GM19372 (cell line): Measurements from ENCODE around the gene THNSL1.

ENCODE experiments used
- ATAC-seq: cut with Tn5 transposase; IDR thresholded peaks from one replicate; pipeline ENCODE4 v1.9.1; 2021; ENCODE audit warnings: mild to moderate bottlenecking, low read depth, moderate library complexity; ENCODE audit not compliant: unreplicated experiment

The THNSL1 gene

DNA sequence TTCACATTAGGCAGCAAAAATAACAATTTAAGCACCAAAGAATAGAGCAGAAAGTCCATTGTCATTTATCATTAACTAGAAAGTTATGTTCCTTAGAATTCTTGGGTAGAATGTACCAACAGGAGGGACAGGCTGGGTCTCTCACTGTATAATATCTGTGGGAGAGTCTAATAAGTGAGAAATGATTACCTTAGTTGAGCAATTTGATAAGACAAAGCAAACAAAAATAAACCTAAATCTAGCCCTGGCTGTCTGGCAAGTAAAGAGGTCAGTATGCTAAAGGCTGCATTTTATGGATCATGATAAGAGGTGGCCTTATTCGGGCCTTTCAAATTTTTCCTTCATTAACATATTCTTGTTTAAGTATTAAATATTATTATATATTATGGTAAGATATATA lies 35.6 kb downstream of the THNSL1 start:
- ATAC-seq: no peak

DNA sequence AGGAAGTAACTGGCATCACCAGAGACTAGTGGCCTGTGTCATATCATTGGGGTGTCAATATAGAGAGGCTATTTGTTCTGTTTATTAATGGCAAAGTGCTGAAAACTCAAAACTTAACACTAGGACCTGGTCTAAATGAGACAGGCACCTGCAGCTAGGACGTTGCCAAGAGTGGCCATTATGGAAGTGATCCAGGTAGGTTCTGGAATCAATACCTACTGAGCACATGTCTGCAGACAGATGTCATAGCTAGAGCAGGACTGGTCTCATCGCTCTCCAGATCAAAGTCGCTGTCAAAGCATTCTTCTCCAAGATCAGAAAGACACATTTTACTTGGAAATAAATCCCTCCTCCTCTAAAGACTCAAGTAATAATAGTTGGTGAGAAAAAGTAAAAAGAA lies 40.3 kb downstream of the THNSL1 start:
- no peak for ATAC-seq

DNA sequence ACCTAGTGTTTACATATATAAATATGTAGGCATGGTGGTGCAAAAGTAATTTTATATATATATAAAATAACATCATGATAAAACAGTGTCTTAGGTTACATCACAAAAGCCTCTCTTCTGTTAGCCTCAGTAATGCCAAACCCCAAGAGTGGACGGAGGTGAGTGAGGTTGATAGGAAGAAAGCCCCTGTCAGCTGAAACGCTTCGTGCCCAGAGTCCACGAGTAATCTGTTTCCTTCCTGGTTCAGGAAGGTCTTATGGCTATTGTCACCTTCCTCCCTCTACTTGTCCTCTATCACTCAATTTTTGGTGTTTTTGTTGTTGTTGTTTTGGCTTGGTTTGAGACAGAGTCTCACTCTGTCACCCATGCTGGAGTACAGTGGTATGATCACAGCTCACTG lies 41.5 kb downstream of the THNSL1 start:
- ATAC-seq: no peak

DNA sequence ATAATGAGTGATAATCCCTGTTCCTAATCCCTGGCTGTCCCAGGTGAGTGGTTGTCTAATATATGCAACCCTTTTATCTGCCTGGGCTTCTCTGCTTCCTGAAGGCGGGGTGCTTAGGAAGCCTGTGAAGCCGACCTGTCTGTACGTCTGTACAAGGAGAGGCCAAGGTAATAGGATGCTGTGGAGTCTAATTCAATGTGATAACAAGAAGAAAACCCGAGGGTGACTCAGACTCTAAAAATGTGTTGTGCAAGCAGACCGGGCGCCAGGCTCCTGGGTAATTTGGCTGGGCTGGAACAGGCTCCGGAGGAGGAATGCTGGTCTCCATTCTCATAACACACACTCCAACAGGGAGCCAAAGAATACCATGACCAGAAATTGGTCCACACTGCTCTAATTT lies 43.6 kb downstream of the THNSL1 start:
- ATAC-seq: no peak

DNA sequence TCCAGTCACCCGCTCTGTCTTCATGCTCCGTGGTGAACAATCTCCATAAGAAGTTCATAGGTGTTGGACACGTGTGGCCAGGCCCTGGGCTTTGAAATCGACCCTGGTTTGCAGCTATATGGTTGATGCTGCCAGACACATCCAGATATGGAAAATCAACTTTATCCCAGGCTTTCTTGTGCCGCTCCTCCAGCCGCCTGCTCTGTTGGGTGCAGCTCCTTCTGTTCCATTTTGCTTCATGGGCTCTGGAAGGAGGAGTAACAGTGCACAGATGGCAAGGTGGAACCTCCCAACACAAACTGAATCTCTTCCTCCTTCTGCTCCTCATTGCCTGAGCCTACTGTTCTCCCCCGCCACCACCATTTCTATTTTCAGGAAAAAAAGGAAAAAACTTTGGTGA lies 44.7 kb downstream of the THNSL1 start:
- ATAC-seq: no peak

DNA sequence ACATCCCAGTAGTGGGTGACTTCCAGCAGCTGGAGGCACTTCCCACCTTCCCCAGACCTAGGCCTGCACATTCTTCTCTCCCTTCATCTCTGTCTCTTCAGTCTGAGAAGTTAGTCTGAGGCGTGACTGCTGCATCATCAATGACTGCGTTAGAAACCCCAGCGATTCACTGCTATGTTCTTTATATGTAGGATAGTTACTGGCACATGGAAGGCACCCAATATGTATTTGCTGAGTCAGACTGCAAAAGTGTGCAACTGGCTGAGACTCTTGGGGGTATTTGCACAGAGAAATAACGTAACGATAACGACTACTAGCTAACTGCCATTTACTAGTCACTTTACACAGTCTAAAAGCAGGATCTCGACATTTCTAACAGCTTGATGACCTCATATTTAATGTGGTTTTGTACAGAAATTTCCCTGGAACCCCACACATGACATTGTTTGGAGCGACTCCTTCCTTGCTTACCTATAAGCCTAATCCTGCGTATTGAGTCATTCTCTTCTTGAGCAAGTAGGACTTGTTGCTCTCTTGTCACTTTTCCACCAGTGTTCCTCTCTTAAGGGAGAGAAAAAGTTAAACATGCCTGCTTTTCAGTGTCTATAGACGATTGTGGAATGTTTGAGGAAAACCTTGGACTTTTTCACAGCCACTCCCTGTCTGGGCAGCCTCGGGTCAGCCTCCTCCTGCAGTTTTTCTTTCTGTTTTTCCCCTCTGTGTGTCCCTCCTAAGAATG lies 45.5 kb downstream of the THNSL1 start:
- no peak for ATAC-seq

DNA sequence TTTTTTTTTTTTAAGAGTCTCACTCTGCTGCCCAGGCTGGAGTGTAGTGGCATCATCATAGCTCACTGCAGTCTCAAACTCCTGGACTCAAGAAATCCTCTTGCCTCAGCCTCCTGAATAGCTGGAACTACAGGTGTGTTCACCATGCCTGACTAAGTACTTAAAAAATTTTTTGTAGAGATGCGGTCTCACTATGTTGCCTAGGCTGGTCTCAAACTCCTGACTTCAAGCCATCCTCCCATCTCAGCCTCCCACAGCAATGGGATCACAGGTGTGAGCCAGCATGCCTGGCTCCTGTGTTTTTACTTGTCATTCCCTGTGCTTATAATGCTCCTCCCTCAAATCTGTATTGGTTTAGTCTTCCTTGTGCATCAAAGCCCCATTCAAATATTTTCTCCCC lies 46.7 kb downstream of the THNSL1 start:
- ATAC-seq: no peak

DNA sequence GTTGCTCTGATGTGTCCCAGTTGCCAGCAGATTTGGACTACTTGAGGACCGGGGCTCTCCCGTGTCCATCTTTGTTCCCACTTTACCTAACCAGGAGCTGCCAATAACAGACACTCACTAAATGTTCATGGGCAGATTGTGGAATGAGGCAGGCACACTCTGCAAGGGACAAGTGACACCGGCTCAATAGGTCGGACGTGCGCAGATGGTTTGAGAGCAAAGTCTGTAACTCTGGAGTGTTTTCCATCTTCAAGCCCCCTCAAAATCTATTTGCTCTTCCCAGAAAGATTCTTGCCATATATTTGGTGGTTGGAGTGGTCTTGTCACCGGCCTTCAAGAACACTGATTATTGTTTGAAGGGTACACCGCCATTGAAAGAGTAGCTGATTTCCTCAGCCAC lies 47.2 kb downstream of the THNSL1 start:
- no peak for ATAC-seq

DNA sequence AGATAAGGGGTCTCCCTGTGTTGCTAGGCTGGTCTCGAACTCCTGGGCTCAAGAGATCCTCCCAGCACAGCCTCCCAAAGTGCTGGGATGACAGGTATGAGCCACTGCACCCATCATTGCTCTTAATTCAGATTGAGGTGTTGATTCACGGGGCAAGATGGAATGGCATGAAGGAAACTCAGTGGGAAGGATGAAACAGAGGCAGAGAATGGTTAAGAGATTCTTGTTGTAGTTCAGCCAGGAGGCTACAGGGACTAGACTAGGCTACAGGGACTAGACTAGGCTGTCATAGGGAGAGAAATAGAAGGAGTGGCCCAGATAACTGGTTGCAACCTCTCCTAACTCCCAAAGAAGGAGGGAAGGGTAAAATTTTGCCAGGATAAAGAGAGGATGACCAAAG lies 48.0 kb downstream of the THNSL1 start:
- no peak for ATAC-seq

DNA sequence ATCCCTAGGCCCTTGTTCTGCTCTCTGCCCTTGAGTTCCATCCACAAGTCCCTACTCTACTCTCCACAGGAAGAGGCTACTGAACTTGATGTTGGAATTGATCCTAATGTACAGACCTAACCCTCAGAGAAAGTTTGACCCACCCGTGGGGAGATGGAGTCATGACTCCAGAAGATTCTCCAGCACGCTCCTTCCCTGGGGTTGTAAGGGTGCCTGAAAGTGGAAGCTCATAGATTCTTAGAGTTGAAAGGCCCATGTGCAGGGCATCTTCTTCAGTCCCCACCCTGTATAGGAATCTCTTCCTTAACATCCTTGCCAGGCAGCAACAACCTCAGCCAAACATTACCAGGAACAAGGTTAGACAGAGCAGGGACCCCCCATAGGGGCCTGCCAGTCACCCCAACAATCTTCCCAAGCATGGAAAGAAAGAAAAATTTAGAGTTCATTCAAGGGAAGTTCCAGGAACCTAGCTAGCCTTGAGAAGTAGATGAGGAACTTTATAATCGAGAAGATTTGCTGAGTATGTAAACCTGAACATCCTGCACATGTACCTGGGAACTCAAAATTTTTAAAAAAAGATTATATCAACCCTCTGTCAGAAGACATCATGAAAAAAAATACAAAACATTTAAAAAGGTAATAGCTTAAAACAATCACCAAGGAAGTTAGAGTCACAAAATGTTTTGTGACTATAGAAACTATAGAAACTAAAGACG lies 49.5 kb downstream of the THNSL1 start:
- no peak for ATAC-seq

DNA sequence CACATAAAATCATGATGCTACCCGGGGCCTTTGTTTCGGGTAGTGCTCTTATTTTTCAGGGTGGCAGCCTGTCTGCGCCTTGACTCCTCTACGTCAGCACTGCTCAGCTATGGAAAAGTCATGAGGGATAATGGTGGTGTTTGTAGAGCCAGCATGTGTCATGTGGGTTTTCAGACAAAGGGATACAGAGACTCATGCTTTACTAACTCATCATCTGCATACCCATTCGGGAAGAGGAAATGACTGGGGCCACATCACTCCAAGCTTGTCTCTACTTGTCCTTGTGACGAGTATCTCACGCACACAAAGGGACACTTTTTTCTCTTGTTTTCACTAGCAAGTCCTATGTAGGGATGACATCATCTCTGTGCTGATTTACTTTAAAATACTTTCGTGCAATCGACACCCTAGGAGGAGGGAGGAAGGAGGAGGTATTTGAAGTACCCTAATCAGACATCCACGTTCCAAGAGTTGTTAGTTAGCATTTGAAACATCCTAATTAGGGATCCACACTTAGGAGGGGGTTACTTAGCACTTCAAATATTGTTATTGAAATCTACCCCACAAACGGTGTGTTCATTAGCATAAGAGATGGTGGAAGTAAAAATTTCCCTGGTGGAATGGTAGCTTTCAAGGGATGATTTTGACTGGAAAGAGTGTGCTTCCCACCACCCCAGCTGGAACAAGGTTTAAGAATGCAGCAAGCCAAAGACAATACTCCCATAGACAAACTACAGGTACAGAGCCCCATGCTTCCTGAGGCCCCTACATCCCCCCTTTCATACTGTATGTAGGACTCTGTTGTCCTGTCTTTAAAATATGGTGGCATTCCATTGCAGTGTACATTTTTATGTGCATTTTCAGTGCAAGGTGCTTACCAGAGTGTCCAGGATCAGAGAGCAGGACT lies 52.0 kb downstream of the THNSL1 start:
- no peak for ATAC-seq

DNA sequence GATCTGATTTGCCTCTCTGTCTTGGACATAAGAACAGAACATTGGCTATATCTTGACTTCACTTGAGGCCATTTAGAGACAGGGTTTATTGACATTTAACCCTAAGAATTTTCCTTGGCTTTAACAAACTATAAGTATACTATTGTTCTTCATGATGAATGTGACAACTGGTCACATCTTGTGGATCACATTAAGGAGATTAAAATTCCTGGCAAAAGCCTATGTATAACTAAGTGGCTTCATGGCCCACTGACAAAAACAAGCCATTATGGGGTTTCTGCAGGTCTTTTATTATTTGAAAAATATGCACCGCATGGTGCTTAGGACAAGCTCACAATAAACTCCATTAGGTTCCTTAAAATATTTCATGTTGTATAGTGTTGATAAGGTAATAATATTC lies 54.8 kb downstream of the THNSL1 start:
- ATAC-seq: no peak

DNA sequence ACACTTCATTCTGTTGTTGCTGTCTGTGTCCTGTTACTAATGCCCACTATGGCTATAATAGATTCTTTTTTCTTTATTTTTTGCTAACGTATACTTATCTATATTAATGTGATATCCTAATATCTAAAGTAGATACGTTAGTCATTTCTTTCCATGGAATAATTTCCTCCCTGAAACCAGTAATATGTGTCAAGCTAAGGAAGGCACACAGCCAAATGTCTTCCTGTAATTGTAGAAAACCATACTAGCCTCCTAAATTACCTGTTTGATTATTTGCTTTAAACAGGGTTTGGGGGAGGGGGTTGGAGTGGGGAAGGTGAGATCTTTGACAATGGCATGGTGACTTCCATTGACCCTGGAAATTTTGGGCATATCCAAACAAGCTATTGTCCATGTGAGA lies 56.4 kb downstream of the THNSL1 start:
- no peak for ATAC-seq

DNA sequence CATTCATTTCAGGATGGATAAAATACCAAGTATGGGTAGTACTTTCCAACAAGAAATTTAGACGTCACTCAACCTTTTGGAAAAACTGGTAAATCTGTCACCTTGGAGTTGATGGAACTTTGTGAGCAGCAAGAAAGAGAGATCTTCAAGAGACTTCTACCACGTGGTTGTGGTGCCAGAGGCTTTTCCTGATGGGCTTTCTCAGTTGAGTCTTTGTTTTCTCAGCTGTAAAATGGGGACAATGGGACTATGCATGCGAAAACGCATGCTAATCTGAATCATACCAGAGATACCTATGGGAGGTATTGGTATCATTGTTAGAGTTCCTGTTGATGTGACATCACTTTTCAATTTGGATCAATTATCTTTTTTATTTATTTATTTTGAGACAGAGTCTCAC lies 59.4 kb downstream of the THNSL1 start:
- ATAC-seq: no peak
